ENCODE measurements around the gene PHYHD1. TPM values are rescaled to one million over a fixed set of nuclear protein-coding genes. Genes with fewer than 3 reads are reported as not detected.

Gene PHYHD1
- total and polyA plus RNA-seq, 7 donors = 1.6 to 30.5 (median 15.5) TPM

- Histone ChIP-seq H3K36me3 (peaks cover 18 to 48% (median 22%) of the 10 kb centered on the region in 4 donors), H3K4me1 (peaks cover 0 to 28% (median 24%) of the 10 kb centered on the region in 4 donors)
Observed at GRCh38 chr9:128903871-128904620, 16.7 kb upstream of the PHYHD1 start.

GRCh38 chr9:128905964-128906363, 14.8 kb upstream of the PHYHD1 start:
- no peak overlapping the region for H3K4me3 ChIP-seq
- no peaks in the 10 kb centered on the region for H3K9me3 ChIP-seq
- no peak for TF ChIP-seq POLR2A (IDR thresholded peaks at IDR 0.05)
- TF ChIP-seq CTCF (IDR thresholded peaks at IDR 0.05) = no peak
- TF ChIP-seq POLR2AphosphoS5 (IDR thresholded peaks at IDR 0.05) = no peak
- no peak for TF ChIP-seq EP300 (IDR thresholded peaks at IDR 0.05)
- peak overlapping the region in 2 of 4 donors; percentile 27 to 29 for H3K27ac ChIP-seq
- no peak for DNase-seq
- no peaks in the 10 kb centered on the region for H3K27me3 ChIP-seq
- H3K36me3 ChIP-seq = peaks cover 24 to 57% (median 32%) of the 10 kb centered on the region in 4 donors
- peaks cover 0 to 38% (median 33%) of the 10 kb centered on the region in 4 donors for H3K4me1 ChIP-seq
- intact Hi-C loops (cut with DNase I) = no loop called here
- WGBS, 2 donors = 93 to 94% methylated on average over 7 of the region's 7 CpGs

More at GRCh38 chr9:128903871-128904620, 16.7 kb upstream of the PHYHD1 start:
- Histone ChIP-seq H3K9me3 (no peaks in the 10 kb centered on the region), H3K27me3 (no peaks in the 10 kb centered on the region), H3K27ac (peak overlapping the region in 2 of 4 donors; percentile 0 to 45), H3K4me3 (no peak overlapping the region)
- intact Hi-C loops (cut with DNase I) = no loop called here
- DNase-seq = no peak
- TF ChIP-seq EP300 (IDR thresholded peaks at IDR 0.05) (no peak), CTCF (IDR thresholded peaks at IDR 0.05) (no peak), POLR2A (IDR thresholded peaks at IDR 0.05) (no peak), POLR2AphosphoS5 (IDR thresholded peaks at IDR 0.05) (no peak)
- 89 to 93% methylated on average over 10 of the region's 10 CpGs for WGBS, 2 donors

GRCh38 chr9:128906741-128907140, 14.0 kb upstream of the PHYHD1 start:
- no peak for DNase-seq
- H3K4me3 ChIP-seq = no peak overlapping the region
- H3K27me3 ChIP-seq = no peaks in the 10 kb centered on the region
- intact Hi-C loops (cut with DNase I) = no loop called here
- peaks cover 24 to 50% (median 30%) of the 10 kb centered on the region in 4 donors for H3K36me3 ChIP-seq
- TF ChIP-seq POLR2A (IDR thresholded peaks at IDR 0.05) (no peak), POLR2AphosphoS5 (IDR thresholded peaks at IDR 0.05) (no peak), CTCF (IDR thresholded peaks at IDR 0.05) (no peak), EP300 (IDR thresholded peaks at IDR 0.05) (no peak)
- peaks cover 0 to 44% (median 41%) of the 10 kb centered on the region in 4 donors for H3K4me1 ChIP-seq
- peak overlapping the region in 2 of 4 donors; percentile 1 to 47 for H3K27ac ChIP-seq
- 68 to 73% methylated on average over 2 of the region's 2 CpGs for WGBS, 2 donors
- no peaks in the 10 kb centered on the region for H3K9me3 ChIP-seq

GRCh38 chr9:128908372-128908771, 12.4 kb upstream of the PHYHD1 start:
- Histone ChIP-seq H3K4me3 (no peak overlapping the region), H3K27me3 (no peaks in the 10 kb centered on the region), H3K27ac (no peak overlapping the region), H3K36me3 (peaks cover 24 to 40% (median 29%) of the 10 kb centered on the region in 4 donors), H3K9me3 (no peaks in the 10 kb centered on the region), H3K4me1 (peaks cover 0 to 52% (median 47%) of the 10 kb centered on the region in 4 donors)
- WGBS, 2 donors = 98 to 99% methylated on average over 24 of the region's 24 CpGs
- intact Hi-C loops (cut with DNase I) = no loop called here
- no peak for DNase-seq
- TF ChIP-seq POLR2AphosphoS5 (IDR thresholded peaks at IDR 0.05) (no peak), POLR2A (IDR thresholded peaks at IDR 0.05) (no peak), EP300 (IDR thresholded peaks at IDR 0.05) (no peak), CTCF (IDR thresholded peaks at IDR 0.05) (no peak)
